Measurements from ENCODE around the gene PREX1.

Gene PREX1

DNA sequence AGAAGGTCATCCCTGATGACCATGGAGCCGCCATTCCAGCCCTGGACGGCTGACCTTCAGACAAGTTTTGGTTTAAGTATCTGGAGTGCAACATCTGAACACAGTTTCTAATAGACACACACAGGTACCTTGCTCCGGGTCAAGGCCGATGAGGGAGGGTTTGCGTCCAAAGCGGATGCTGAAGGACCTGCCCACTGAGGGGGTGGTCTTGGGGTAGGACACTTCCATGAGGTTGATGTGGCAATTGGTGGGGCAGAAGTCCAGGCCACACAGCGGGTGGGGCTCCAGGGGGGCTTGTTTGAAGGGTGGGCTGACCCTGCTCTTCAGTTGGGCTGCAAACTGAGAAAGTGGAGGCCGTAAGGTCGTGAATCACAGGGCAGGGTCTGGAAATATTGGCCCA, 177.9 kb downstream of the PREX1 start:
- no peak for DNase-seq

- no peak for DNase-seq
Measured at GRCh38 chr20:48649104-48649626, 178.6 kb downstream of the PREX1 start.

- DNase-seq = no peak
Measured at GRCh38 chr20:48648482-48649051, 179.2 kb downstream of the PREX1 start.

GRCh38 chr20:48647858-48648257, 179.9 kb downstream of the PREX1 start:
- no peak for DNase-seq

- DNase-seq = no peak
Measured at GRCh38 chr20:48645666-48646065, 182.1 kb downstream of the PREX1 start.

DNA sequence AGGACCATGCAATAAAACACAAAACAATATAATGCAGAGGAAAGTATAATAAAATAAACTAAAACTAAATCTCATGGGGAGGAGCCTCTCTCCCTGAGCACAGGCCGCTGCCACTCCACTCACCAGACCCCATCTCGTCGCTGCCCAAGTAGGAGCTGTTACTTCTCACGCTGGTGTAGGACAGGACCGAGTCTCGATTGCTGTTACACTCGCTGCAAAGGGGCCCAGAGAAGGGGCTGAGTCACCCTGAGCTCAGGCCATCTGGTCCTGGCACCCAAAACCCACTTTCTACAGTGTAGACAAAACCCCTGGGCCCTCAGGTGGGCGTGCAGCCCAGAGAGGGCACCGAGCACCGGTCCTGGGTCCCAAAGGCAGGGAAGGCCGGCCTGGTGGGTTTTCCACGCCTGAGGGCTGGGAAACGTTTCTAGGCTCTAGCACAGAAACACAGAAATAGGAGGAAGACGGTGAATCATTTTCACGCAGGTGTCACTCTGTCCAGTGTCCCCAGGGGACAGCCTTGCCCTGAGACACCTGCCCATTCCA, 183.4 kb downstream of the PREX1 start:
- no peak for DNase-seq

GRCh38 chr20:48642105-48642880, 185.5 kb downstream of the PREX1 start:
- no peak for DNase-seq

GRCh38 chr20:48640871-48641270, 186.9 kb downstream of the PREX1 start:
- no peak for DNase-seq

GRCh38 chr20:48639899-48640298, 187.9 kb downstream of the PREX1 start:
- DNase-seq = no peak

GRCh38 chr20:48638546-48638945, 189.3 kb downstream of the PREX1 start:
- DNase-seq = no peak

GRCh38 chr20:48637461-48637860, 190.3 kb downstream of the PREX1 start:
- DNase-seq = no peak

DNA sequence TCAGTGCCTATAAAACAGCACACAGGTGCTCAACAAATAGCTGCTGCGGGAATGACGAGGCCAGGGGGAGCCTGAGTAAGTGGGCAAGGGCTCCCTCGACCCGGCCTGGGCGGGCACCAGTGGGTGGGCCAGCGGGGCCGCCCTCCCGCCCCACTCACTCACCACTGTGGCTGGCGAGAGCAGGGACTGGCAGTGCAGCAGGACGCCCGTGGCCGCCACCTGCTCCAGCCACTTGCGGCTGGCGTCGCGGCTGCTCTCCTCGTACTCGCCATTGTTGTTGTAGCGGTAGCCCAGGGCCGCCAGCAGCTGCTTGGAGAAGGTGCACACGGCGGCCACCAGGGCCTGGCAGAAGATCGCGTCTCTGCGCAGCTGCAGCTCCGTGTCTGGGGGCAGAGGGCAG, 191.5 kb downstream of the PREX1 start:
- no peak for DNase-seq

DNA sequence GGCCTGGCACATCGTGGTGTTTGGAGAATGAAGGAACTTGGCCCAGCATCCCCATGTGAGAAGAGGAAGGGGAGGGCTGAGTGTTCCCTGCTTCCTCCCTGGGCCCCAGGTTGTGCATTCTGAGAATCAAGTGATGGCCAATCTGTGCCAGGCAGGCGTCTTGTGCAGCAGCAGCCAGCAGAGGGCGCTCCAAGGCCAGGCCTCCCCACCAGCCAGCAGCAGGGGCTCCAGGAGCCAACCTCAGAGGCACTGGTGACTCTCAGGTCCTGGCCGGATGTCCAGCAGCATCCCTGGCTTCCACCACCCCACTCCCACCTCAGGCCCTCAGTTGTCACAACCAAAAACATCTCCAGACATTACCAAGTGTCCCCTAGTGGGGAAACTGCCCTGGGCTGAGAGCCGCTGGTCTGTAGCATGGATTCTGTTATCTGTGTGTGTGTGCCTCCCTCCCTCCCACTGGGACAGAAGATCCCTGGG, 192.0 kb downstream of the PREX1 start:
- no peak for DNase-seq

DNA sequence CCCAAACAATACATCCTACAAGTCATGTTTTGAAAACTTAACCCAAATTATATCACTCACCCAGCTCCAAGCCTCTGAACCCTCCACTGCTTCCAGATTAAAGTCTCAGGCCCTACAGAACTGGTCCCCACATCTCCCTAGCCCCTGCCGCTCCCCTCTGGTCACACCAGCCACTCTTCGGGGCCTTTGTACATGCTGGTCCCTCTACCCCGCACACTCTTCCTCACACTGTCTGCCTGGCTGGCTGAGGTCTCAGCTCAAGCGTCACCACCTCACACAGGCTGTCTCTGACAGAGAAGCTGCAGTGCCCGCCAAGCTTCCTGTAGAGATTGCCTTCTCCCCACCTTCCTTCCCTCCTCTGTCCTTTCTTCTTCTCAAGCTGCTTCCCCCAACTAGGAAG, 192.4 kb downstream of the PREX1 start:
- DNase-seq = no peak

- no peak for DNase-seq
Measured at GRCh38 chr20:48634641-48635040, 193.2 kb downstream of the PREX1 start.

DNA sequence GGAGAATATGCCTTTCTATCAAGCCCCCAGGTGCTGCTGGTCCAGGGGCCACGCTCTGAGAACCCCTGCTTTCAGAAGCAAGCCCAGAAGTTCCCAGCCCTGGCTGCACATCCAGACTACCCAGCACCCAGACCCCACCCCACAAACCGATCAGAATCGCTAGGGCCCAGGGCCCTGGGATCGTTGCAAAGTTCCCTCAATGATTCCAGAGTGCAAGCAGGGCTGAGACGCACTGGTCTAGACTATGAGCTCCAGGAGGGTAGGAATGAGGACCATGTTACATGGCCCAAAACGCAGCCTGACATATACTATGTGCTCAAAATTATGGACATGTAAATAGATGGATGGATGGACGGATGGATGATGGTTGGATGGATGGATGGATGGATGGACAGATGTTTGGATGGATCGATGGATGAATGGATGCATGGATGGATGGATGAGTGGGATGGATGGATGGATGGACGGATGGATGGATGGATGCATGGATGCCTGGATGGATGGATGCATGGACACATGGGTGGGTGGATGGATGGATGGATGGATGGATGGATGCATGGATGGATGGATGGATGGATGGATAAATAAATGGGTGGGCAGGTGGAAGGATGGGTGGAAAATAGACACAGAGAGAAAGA, 194.1 kb downstream of the PREX1 start:
- no peak for DNase-seq

- DNase-seq = no peak
Measured at GRCh38 chr20:48632825-48633619, 194.8 kb downstream of the PREX1 start.

- no peak for DNase-seq
Measured at GRCh38 chr20:48632017-48632824, 195.6 kb downstream of the PREX1 start.

DNA sequence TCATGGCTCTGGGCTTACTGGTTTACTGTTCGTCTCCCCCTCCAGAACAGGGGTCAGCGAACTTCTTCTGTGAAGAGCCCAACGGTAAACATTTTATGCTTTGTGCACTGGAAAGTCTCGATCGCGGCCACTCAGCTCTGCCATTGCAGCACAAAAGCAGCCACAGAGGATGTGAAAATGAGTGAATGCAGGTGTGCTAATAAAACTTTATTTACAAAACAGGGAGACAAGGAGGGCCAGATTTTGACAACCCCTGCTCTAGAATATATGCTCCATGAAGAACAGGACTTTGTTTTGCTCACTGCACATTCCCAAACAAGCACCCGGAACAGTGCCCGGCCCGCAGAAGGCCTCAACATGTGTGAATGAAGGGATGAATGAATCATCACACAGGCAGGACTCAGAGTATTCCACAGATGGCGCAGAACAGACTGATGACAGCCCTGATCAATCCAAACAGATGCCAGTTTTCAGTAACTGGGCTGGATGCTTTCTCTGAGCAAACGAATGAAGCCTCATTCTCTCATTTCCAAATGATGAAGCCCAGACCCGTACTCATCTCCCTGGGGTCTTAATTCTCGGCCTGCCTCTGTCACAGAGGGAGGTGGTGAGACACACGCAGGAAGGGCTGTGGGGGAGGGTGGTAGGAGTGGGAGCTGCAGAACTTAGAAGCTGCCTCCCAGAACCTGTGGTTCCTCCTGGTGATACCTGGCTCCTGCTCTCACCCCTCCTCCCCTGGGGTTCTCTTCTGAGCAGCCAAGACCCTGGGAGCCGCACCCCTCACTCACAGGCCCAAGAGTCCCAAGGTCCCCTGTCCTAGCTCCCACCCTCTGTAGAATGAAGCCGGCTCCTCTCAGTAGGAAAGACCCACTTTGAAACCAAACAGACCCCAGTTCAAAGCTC, 196.4 kb downstream of the PREX1 start:
- peak; percentile 33 for DNase-seq

DNA sequence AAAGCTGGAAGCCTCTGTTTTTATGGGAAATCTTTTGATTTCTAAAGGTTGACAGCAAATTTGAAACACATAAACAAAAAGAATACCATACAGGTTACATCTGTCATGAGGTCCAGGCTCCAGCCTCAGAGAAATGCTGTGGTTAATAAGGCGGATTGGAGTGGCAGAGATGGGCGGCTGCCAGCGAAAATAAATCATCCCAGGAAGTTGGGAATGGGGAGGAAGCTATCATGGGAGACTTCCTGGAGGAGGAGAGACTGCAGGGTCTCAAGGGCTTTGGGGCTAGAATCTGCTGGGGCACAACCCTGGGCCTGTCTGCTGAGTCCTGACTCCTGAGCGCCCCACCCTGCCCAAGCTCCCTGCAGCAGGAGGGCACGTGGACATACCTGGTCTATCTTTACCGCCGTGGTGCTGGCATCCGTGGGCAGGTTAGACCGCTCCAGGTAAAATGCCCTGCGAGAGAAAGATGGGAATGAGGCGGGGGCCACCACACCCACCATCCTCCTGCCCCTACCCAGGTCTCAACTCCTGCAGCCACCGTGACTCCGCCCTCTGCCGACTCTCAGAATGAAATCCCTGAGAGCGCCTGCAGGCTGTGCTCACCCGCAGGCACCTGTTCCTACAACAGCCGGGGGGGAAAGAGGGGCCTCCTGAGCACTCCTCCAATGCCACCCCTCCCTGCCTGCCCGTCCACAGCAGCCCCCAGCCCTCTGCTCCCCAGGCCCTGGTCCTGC, 197.3 kb downstream of the PREX1 start:
- DNase-seq = no peak
